ENCODE results near the gene SRGAP1.

Gene SRGAP1

DNA sequence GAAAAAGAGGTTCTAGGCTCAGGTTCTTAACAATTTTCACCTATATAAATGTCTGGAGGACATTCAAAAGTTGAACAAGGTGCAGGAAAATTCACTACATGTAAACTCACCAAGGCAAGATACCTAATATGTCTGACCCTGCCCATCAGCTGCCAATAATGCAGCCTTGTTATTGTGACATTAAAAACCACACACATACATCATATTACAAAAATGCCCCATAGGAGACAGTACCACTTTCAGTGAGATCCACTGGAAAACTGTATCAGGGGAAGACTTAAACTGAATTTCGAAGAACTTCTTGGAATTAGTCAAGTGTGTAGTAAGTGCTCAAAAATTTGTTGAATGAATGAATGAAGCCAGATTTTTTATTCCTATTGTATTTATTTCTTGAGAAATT lies 294.5 kb downstream of the SRGAP1 start:
- TF ChIP-seq CTCF (IDR thresholded peaks at IDR 0.05; ENCODE audit: insufficient read depth, low read length) (no peak), POLR2AphosphoS5 (IDR thresholded peaks at IDR 0.05; ENCODE audit: low read depth) (no peak), SPI1 (IDR thresholded peaks at IDR 0.05; ENCODE audit: borderline replicate concordance, low read depth) (no peak), GABPA (IDR thresholded peaks at IDR 0.05; ENCODE audit: low read depth) (no peak)
- TF ChIP-seq, protein P1, sequence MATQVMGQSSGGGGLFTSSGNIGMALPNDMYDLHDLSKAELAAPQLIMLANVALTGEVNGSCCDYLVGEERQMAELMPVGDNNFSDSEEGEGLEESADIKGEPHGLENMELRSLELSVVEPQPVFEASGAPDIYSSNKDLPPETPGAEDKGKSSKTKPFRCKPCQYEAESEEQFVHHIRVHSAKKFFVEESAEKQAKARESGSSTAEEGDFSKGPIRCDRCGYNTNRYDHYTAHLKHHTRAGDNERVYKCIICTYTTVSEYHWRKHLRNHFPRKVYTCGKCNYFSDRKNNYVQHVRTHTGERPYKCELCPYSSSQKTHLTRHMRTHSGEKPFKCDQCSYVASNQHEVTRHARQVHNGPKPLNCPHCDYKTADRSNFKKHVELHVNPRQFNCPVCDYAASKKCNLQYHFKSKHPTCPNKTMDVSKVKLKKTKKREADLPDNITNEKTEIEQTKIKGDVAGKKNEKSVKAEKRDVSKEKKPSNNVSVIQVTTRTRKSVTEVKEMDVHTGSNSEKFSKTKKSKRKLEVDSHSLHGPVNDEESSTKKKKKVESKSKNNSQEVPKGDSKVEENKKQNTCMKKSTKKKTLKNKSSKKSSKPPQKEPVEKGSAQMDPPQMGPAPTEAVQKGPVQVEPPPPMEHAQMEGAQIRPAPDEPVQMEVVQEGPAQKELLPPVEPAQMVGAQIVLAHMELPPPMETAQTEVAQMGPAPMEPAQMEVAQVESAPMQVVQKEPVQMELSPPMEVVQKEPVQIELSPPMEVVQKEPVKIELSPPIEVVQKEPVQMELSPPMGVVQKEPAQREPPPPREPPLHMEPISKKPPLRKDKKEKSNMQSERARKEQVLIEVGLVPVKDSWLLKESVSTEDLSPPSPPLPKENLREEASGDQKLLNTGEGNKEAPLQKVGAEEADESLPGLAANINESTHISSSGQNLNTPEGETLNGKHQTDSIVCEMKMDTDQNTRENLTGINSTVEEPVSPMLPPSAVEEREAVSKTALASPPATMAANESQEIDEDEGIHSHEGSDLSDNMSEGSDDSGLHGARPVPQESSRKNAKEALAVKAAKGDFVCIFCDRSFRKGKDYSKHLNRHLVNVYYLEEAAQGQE (IDR thresholded peaks at IDR 0.05; ENCODE audit: insufficient replicate concordance, low read depth), result no peak
- no peak overlapping the region for H3K4me3 ChIP-seq (replicated peaks; ENCODE audit: insufficient read depth, low read length)
- H3K27ac ChIP-seq (replicated peaks), result no peak overlapping the region
- DNase-seq (ENCODE audit: low read depth in 1 of 2, low spot score in 1 of 2), result no peak
- H3K27me3 ChIP-seq (ENCODE audit: insufficient read depth, poor library complexity, severe bottlenecking), result no peaks in the 10 kb centered on the region

DNA sequence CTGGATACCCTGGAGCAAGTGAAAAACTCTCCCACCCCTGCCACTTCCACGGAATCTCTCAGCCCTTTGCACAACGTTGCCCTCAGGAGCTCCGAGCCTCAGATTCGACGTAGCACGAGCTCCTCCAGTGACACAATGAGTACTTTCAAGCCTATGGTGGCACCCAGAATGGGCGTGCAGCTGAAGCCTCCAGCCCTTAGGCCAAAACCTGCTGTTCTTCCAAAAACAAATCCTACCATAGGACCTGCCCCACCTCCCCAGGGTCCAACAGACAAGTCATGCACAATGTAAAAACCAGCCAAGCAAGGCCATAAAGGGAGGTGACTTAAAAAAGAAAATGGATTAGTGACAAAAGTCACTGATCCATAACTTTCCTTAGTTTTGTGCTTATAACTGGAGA lies 297.9 kb downstream of the SRGAP1 start:
- DNase-seq (ENCODE audit: low read depth in 1 of 2, low spot score in 1 of 2), result no peak
- H3K4me3 ChIP-seq (replicated peaks; ENCODE audit: insufficient read depth, low read length), result no peak overlapping the region
- TF ChIP-seq SPI1 (IDR thresholded peaks at IDR 0.05; ENCODE audit: borderline replicate concordance, low read depth) (no peak), GABPA (IDR thresholded peaks at IDR 0.05; ENCODE audit: low read depth) (no peak), CTCF (IDR thresholded peaks at IDR 0.05; ENCODE audit: insufficient read depth, low read length) (no peak), POLR2AphosphoS5 (IDR thresholded peaks at IDR 0.05; ENCODE audit: low read depth) (no peak)
- TF ChIP-seq, protein P1 (IDR thresholded peaks at IDR 0.05; ENCODE audit: insufficient replicate concordance, low read depth), result no peak
- H3K27ac ChIP-seq (replicated peaks), result no peak overlapping the region
- no peaks in the 10 kb centered on the region for H3K27me3 ChIP-seq (ENCODE audit: insufficient read depth, poor library complexity, severe bottlenecking)

DNA sequence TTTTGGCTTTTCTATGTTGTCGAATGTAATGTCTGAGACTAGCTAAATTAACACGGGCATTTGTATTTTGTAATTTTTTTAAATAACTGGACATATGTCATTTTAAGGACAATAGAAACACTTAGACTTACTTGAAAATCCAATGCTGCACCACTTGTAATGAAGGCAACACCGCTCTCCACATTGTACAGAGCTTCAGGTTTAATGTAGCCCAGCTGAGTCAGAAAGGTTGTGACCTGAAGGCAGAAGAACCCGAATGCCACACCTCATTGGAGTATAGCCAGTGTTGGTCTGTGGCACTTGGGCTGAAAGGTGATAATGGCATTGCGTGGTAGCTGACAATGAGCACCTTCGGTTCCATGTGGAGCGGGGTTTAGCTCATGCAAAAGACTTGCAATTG lies 298.3 kb downstream of the SRGAP1 start:
- no peak for DNase-seq (ENCODE audit: low read depth in 1 of 2, low spot score in 1 of 2)
- Histone ChIP-seq H3K27me3 (ENCODE audit: insufficient read depth, poor library complexity, severe bottlenecking) (no peaks in the 10 kb centered on the region), H3K4me3 (replicated peaks; ENCODE audit: insufficient read depth, low read length) (no peak overlapping the region), H3K27ac (replicated peaks) (no peak overlapping the region)
- TF ChIP-seq, protein P1 (IDR thresholded peaks at IDR 0.05; ENCODE audit: insufficient replicate concordance, low read depth), result no peak
- TF ChIP-seq POLR2AphosphoS5 (IDR thresholded peaks at IDR 0.05; ENCODE audit: low read depth), result no peak
- TF ChIP-seq CTCF (IDR thresholded peaks at IDR 0.05; ENCODE audit: insufficient read depth, low read length), result no peak
- TF ChIP-seq SPI1 (IDR thresholded peaks at IDR 0.05; ENCODE audit: borderline replicate concordance, low read depth), result no peak
- TF ChIP-seq GABPA (IDR thresholded peaks at IDR 0.05; ENCODE audit: low read depth), result no peak

Measured in HL-60 (cell line).